ENCODE results near the gene TOM1L2. TPM values are rescaled to one million over a fixed set of nuclear protein-coding genes. Genes with fewer than 3 reads are reported as not detected.
A peak's percentile ranks its signal among the peaks of the same experiment; 100 is the strongest.

TOM1L2 gene
- total RNA-seq, 6 experiments from 2014 or later, result 92.1 to 144 (median 101) TPM

DNA sequence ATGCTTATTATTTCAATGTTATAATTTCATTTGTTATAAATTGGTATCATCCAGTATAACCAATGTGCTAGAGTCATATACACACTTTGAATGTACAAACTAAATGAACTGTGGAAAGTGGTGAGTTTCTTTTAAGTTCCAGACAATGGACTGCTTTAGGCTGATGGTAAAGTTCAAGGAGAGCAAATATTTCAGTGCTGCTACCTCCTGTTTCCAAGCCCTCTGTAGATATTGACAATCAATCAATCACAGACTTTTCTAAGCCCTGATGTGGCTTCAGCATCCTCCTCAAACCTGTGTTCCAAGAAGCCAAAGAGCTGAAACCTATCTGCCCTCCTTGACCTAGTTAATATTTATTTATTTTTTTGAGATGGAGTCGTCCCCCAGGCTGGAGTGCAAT lies 107.2 kb downstream of the TOM1L2 start:
- no peaks in the 10 kb centered on the region for H3K4me1 Mint-ChIP-seq (ENCODE audit: low read depth)
- TF ChIP-seq CTCF (IDR thresholded peaks at IDR 0.05), result no peak
- H3K27me3 Mint-ChIP-seq (ENCODE audit: insufficient read depth), result peaks cover 7% of the 10 kb centered on the region; the same call in 1 of the 2 replicates
- no peak overlapping the region for H3K27ac Mint-ChIP-seq
- H3K4me3 Mint-ChIP-seq, result no peak overlapping the region
- peaks cover 9% of the 10 kb centered on the region for H3K36me3 Mint-ChIP-seq (ENCODE audit: low read depth)
- no peak for DNase-seq
- no peaks in the 10 kb centered on the region for H3K9me3 Mint-ChIP-seq

- H3K9me3 Mint-ChIP-seq, result no peaks in the 10 kb centered on the region
- H3K4me3 Mint-ChIP-seq, result no peak overlapping the region
- H3K36me3 Mint-ChIP-seq (ENCODE audit: low read depth), result peaks cover 5% of the 10 kb centered on the region
- H3K4me1 Mint-ChIP-seq (ENCODE audit: low read depth), result no peaks in the 10 kb centered on the region
- peak overlapping the region; percentile 3; the same call in 1 of the 2 replicates for H3K27ac Mint-ChIP-seq
- DNase-seq, result no peak
- no peak for TF ChIP-seq CTCF (IDR thresholded peaks at IDR 0.05)
- peaks cover 2% of the 10 kb centered on the region; the same call in 1 of the 2 replicates for H3K27me3 Mint-ChIP-seq (ENCODE audit: insufficient read depth)
These were observed 111.5 kb downstream of the TOM1L2 start for GRCh38 chr17:17860766-17861107.

DNA sequence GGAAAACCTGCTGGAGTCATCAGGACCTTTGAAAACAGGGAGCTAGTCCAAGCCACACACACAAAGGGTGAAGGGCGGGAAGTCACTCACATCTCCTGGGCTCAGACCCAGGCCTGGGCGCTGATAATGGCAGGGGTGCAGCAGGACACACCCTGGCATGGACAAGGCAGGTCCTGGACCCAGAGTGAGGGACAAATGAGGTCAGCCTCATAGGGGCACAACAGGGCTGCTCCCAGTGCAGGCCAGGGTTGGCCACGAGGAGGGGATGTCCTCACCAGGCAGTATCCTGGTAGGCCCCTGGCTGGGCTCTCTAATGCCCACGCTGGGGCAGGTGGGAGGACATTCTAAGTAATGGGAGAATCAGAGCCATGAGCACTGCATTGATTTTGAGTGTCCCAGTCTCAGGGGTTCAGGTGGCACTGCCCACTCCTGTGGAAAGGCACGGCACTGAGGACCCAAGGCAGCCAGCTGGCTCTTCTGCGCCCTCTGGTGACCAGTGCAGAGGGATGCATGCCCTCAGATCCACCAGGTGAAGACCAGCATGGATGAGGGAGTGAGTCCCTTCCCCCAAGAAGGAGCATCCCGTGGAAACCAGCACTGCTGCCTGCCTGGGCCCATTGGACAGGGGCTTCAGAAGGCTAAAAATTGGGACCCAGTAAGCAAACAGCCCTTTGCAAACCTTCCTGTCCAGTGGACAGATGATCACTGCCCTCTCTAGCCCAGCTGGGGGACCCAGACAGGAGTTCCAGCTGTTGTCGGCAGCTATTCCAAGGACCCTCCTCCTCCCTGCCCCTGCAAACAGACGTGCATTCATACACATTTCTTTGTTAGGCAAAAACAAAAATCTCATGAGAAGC lies 112.1 kb downstream of the TOM1L2 start:
- H3K27me3 Mint-ChIP-seq (ENCODE audit: insufficient read depth), result peaks cover 2% of the 10 kb centered on the region; the same call in 1 of the 2 replicates
- no peaks in the 10 kb centered on the region for H3K4me1 Mint-ChIP-seq (ENCODE audit: low read depth)
- H3K9me3 Mint-ChIP-seq, result no peaks in the 10 kb centered on the region
- no peak overlapping the region for H3K4me3 Mint-ChIP-seq
- peak overlapping the region; percentile 3; the same call in 1 of the 2 replicates for H3K27ac Mint-ChIP-seq
- peaks cover 5% of the 10 kb centered on the region for H3K36me3 Mint-ChIP-seq (ENCODE audit: low read depth)
- peak; percentile 43 for DNase-seq
- TF ChIP-seq CTCF (IDR thresholded peaks at IDR 0.05), result peak; percentile 94

- TF ChIP-seq CTCF (IDR thresholded peaks at IDR 0.05), result no peak
- Mint-ChIP-seq H3K27me3 (ENCODE audit: insufficient read depth) (peaks cover 2% of the 10 kb centered on the region; the same call in 1 of the 2 replicates), H3K4me1 (ENCODE audit: low read depth) (peaks cover 16% of the 10 kb centered on the region), H3K4me3 (no peak overlapping the region), H3K27ac (no peak overlapping the region), H3K36me3 (ENCODE audit: low read depth) (peaks cover 4% of the 10 kb centered on the region; the same call in 1 of the 2 replicates), H3K9me3 (no peaks in the 10 kb centered on the region)
- DNase-seq, result no peak
These were observed 114.7 kb downstream of the TOM1L2 start for GRCh38 chr17:17857496-17857895.

DNA sequence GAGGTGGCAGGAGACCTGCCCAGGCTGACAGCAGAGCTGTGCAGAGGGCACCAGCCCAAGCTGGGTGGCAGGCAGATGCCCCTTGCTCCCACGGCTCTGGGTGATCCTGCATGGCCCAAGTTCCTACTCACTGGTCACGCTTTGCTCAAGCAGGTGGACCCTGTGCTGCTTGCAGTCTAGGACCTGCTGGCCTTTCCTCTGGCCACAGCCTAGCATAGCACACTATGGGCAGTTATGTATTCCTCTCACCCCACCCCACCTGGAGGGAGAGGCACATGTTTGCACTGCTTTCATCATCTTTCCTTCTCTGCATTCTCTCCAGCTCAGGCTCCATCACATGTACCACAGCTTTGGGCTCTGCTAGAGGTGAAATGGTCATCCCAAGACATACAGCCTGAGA lies 115.8 kb downstream of the TOM1L2 start:
- TF ChIP-seq CTCF (IDR thresholded peaks at IDR 0.05), result no peak
- Mint-ChIP-seq H3K9me3 (no peaks in the 10 kb centered on the region), H3K4me3 (no peak overlapping the region), H3K4me1 (ENCODE audit: low read depth) (peaks cover 16% of the 10 kb centered on the region), H3K27ac (no peak overlapping the region), H3K27me3 (ENCODE audit: insufficient read depth) (peaks cover 2% of the 10 kb centered on the region; the same call in 1 of the 2 replicates), H3K36me3 (ENCODE audit: low read depth) (peaks cover 10% of the 10 kb centered on the region; the same call in 1 of the 2 replicates)
- DNase-seq, result no peak
